T-helper 22 cell (primary cell): ENCODE results near the gene RNF157.
"Not testable (repeated sequence)": the region's sequence is repeated elsewhere in the genome, so short reads cannot be mapped to it uniquely, and the experiment has no call there.

Source experiments
- DNase-seq: peaks from one replicate; pipeline ENCODE4 v3.0.0-alpha.2; 2020; ENCODE audit warnings: low read depth

RNF157 gene

DNA sequence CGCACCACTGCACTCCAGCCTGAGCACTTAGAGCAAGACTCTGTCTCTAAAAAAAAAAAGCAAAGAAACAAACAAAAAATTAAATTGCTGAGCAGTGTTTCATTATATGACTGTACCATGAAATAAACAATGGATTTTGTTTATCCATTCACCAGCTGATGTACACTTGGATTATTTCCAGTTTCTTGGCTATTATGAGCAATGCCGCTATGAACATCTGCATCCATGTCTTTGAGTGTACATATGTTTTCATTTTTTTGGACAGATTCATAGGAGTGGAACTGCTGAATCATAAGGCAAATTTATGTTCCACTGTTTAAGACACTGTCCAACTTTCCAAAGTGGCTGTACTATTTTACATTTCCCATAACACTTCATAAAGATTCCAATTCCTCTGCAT is 8.0 kb downstream of the RNF157 start:
- DNase-seq: no peak

DNA sequence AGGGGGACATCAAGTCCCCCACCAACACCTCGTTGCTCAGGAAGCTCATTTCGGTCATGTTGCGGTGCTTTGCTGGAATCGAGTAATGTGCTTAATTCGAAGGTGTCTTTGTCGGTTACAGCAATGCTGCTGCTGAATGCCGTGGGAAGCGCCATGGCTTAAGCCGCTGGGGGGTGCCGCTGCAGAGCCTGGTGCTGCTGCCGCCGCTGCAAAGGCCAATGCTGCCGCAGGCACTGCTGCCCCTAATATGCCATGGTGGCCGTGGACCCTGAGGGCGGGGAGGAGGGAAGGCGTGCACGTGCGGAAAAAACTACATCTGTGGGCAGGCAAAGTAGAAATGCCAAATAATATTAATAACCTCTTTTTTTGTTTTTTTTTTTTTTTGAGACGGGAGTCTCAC is 13.5 kb downstream of the RNF157 start:
- DNase-seq: not testable (repeated sequence)

DNA sequence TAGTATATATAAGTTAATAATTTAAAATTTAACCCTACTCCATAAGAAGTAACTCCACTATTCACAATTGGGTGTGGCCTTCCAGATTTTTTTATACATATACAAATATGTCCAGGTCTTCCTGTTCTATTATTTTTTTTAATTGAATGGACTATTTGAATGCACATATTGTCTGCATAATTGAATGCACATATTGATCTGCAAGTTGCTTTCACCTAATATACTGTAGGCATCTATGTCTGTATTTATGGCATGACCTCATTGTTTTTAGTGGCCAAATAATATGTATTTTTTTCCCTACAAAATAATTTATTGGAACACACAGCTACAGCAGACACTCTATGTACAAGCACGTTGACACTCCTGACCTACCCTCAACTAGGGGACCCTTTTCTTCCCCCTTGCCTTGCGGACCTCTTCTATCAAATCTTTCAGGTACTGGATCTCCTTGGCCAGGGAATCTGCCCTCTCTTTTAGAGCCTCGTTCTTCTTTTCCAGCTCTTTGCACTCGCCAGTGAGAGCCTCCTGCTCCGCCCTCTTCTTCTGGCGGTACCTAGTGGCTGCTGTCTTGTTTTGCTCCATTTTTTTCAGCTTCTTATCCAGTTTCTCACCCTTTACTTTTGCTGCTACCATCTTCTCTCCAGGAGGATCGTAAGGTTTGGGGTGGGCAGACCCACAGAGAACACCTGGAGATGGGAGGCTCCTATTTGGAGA is 14.8 kb downstream of the RNF157 start:
- not testable (repeated sequence) for DNase-seq

DNA sequence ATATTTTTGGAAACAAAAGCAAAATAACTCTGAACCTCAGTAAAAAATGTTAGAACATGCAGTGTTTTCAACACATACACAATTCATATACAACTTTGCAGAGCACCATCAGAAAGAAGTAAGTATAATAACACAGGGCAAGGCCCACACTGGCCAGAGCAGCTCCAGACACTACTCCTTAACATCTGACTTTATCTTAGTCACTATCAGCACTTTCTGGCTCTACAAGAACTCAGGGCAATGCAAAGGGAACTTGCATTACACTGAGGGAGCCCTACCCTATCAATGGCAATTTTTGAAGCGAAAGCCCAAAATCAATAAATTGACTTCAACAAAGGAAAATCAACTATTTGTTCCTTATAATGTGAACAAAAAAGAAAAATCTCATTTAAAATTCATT is 16.5 kb downstream of the RNF157 start:
- DNase-seq: no peak

DNA sequence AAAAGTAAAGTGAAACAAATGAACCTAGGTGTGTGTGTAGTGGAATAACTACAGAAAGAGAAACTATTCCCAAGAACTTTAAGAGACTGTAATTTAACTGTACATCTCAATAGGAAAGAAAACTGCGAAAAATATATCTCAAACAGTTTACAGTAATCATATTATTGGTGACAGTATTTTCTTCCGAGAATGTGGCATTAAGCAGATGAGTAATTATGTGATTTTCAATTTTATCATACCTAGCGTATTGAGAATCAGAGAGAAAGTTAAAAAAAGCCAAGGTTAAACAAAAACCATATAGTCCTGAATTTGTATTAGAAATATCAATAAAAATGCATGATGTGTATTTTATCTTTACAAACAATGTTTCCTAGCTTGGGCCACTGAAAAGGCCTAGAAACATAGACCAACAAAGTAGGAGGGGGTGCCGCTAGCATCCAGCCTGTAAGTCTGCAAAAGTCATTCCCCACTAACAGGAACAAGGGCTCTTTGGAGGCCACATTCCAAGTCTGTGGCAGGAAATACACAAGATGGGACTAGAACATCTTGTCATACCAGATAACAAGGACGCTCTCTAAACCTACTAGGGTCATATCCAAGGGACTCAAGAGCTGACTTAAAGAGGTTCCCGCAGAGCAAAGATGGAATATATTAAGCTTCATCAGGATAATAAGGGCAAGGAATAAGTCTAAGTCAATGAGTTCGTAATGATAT is 20.5 kb downstream of the RNF157 start:
- DNase-seq: no peak

DNA sequence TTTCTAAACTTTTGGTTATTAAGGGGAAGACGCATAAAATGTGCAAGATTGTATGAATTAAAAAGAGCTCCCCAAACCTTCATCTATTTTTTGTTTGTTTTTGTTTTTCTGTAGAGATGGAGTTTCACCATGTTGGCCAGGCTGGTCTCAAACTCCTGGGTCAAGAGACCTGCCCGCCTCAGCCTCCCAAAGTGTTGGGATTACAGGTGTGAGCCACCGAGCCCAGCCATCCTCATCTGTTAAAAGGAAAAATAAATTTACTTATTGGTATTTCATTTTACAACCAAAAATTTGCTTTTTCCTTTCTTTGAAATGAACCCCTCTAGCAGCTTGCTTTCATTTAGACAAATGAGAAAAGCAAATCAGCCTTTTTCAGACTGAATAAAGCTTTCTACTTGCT is 23.2 kb downstream of the RNF157 start:
- DNase-seq: no peak

DNA sequence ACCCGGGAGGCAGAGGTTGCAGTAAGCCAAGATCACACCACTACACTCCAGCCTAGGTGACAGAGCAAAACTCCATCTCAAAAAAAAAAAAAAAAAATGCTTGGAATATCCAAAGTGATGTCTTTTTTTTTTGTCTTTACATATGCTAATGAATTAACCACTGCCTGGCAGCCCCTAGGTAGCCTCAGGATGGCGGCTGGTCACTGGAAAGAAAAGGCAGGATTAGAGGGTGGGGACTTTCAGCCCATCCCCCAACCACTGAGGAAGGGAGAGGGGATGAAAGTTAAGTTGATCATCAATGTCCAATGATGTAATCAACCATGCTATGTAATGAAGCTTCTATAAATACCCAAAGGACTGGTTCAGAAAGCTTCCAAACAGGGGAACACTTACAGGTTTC is 26.8 kb downstream of the RNF157 start:
- no peak for DNase-seq

DNA sequence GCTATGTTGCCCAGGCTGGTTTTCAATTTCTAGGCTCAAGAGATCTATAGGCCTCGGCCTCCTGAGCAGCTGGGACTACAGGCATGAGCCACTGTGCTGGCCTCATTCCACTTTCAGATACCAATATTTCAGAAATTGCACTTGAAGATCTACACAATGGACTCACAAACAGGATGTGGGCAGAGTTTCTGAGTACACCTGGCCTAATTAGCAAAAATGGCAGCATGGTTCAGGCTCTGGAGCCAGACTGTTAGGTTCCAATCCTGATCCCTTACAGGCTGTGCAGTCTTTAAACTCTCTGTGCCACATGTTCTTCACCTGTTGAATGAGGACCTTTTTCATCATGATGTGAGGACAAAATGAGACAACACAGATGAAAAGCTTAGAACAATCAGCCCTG is 32.2 kb downstream of the RNF157 start:
- no peak for DNase-seq

DNA sequence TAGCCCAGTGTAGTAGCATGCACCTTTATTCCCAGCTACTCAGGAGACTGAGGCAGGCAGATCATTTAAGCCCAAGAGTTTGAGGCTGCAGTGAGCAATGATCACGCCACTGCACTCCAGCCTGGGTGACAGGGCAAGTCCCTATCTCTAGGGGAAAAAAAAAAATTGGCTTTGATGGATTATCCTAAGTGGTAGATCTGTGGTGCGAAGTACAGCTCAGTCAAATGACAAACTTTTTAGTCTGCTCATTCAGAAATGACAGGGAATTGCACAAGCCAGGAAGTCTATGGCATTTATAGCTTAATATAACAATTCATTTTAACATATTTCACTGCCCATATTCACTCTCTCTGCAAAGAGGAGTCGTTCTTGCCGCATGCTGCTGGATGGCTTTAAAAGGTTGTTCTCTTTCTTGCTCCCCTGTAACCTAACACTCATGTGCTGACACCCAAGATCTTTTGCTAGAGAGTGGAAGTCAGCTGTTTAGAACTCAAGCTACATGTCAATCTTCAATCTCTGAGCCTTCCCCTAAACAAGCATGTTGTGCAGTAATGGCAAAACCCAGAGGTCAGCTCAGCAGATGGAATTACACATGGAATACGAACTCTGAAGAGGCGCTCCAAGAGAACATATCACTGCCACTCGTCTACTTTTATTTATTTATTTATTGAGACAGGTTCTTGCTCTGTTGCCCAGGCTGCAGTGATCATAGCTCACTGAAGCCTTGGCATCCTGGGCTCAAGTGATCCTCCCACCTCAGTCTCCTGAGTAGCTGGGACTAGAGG is 32.8 kb downstream of the RNF157 start:
- no peak for DNase-seq

DNA sequence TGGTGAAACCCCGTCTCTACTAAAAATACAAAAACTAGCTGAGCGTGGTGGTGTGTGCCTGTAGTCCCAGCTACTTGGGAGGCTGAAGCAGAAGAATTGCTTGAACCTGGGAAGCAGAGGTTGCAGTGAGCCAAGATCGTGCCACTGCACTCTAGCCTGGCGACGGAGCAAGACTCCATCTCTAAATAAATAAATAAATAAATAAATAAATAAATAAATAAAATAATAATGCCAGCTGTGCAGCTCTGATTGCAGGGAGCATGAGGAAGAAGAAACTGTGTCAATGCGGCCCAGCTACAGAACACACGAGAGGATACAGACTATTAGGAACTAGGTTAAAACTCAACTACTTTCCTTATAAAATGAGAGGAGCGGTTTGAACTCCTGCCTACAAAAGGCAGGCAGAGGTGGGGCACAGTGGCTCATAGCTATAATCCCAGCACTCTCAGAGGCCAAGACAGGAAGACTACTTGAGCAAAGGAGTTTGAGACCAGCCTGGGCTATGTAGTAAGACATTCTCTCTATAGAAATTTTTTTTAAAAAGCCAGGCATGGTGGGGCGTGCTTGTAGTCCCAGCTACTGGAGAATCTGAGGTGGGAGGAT is 34.6 kb downstream of the RNF157 start:
- DNase-seq: not testable (repeated sequence)

DNA sequence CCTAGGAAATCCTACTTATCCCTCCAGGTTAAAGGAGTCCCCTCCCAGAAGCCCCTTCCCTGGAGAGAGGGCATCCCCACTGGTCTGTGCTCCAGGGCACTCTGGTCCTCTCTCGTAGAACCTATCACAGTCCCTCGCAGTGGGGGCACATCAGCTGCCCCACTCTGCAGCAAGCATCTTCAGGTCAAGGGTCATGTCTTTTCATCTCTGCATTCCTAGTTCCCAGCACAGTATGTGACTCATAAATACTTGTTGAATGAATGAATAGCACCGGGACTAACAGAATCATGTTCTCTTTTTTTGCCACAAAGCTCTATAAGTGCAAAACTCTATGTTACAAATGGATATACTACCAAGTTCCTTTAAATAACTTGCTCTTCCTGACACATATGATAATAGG is 36.0 kb downstream of the RNF157 start:
- DNase-seq: no peak

DNA sequence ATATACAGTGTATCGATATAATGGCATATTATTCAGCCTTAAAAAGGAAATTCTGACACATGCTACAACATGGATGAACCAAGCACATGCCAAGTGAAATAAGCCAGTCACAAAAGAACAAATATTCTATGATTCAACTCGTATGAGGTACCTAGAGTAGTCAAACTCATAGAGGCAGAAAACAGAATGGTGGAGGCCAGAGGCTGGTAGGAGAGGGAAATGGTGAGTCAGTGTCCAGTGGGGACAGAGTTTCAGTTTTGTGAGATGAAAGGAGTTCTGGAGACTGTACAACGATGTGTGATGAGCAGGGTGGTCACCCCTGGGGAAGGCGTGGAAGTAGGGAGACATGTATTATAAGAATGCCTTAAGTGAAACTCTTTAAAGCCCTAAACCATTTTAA is 39.9 kb downstream of the RNF157 start:
- no peak for DNase-seq

DNA sequence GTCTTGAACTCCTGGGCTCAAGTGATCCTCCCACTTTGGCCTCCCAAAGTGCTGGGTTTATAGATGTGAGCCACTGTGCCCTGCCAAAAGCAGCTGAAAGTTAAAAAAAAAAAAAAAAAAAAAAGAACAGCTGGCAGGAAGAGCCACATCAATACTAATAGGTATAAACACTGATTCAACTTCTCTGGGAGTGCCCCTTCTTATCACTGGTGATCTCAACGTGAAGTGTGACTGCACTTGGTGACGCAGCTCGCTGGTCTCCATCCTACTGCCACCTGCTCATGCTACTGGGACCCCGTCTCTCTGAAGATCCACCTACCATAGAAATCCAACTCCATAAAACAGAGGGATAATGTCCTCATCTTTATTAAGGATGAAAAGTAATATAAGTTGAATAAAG is 40.8 kb downstream of the RNF157 start:
- peak; percentile 74 for DNase-seq

DNA sequence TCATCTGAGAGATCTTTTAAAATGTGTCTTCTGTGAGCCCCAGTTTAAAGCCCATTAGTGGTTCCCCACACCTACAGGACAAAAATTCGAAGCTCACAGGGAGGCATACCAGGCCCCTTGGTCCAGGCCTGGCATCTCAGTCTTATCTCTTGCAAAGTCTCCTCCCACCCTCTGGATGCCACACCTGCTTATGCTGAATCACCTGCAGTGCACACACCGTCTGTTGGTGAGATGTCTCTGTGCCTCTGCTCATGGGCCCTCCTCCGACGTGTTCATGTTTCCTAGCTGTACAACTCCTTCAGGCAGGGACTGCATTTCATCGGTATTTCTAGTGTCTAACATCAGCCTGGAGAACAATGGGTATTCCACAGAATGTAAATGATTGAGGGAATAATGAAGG is 41.6 kb downstream of the RNF157 start:
- no peak for DNase-seq

DNA sequence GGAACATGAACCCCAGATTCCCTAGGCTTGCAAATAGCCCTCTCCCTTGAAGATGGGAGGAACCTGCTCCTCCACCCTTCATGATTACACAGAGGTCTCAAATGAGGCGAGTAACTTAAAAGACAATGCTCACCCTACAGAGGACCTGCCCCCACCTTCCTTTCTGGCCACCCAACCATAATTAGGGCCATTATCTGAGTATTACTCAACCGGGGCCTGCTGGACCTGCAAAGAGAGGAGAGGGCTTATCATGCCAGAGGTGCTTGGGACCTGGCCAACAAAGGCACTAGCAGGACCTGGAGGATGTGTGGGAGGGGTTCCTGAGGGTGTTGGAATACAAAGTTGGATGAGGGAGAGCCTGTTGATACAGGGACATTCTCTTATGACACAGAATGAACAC is 42.4 kb downstream of the RNF157 start:
- DNase-seq: no peak

DNA sequence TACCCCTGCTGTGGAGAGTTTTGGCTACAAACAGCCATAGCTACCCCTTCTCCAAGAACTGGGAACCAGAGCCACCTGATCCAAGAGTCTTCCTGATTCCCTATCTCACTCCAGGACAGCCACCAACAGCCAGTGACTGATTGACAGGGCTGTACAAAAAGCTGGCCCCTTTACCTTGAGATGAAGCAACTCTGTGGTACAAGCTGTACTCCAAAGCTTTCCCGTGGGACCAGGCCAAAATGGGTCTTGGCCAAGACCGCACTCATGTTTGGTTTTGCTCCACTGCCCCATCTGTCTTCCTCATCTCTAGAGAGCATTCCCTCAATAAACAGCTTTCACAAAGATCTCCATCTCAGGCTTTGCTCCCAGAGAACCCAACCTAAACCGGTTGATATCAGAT is 43.6 kb downstream of the RNF157 start:
- no peak for DNase-seq

DNA sequence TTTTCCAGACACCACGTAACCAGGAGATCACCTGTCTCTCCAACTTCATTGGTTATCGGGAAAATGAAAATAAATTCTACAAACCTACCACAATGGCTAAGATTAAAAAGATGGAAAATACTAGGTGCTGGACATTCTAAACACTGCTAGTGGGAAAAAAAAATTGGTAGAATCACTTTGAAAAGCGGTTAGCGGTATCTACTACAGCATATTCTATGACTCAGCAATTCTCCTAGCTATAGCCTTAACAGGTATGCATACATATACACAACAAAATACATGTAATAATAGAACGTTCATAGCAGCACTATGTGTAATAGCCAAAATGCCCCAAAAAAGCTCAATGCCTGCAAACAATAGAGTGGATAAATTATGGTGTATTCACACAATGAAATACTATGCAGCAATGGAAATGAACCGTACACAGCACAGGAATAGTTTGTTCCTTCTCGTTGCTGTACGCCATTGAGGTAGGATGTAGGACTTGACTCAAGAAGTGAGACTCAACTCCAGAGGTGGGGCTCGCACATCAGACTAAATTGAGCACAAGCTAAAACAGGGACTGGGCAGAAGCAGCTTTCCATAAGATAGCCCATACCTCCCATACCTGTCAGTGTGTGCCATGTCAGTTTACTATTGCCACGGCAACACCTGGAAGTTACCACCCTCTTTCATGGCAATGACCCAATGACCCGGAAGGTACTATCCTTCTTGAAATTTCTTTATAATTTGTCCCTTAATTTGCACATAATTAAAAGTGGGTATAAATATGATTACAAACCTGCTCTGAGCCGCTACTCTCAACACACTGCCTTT is 44.8 kb downstream of the RNF157 start:
- DNase-seq: no peak

DNA sequence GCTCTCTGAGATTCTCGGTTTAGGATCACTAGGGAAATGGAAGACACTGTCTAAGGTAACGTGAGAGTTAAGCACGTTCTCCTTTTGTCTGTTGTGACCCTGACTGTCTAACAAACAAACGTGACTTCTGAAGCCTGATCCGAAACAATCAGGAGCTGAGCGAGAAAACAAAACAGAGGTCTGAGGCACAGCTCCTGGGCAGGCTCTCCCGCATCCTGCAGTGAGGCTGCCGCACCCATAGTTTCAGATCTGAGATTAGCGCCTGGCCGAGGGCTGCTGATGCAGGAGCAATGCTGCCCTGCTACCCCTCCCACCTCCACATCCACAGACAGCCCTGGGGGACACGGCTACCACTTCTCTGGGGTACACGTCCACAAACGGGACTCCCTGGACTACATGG is 46.7 kb downstream of the RNF157 start:
- no peak for DNase-seq

DNA sequence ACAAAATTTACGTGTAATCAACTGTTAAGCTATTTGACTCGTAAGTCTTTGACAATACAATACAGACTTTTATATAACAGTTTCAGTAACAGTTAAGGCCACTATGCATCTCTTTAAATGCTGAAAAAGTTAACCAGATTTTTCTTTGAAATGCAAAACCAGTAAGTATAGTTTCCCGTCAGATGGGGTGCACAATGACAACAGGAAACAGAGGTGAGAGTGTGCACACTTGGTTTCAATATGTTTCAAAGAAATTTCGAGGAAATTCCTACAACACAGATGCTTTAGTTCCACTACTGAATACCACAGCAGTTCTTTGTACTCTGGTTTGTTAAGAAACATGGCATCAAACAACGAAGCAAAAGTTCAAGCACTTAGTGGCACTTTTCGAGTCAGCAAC is 48.4 kb downstream of the RNF157 start:
- peak; percentile 37 for DNase-seq

DNA sequence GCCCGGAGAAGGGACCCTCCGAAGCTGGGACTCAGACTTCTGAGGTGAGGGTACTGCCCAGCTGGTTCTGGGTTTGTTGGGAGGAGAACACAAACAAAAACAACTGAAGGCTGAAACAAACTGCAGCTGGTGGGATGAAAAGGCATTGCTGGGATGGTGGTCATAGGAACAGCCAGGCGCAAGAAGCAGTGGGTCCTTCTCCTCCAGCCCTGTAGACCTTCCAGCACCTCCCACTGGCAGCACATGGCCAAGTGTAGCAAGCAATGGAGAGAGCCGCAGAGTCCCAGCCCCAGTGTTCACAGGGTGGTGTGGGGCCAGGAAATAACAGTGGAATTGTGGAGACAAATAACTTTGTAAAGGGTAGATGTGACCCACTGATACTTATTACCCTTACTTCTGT is 50.6 kb downstream of the RNF157 start:
- DNase-seq: no peak

DNA sequence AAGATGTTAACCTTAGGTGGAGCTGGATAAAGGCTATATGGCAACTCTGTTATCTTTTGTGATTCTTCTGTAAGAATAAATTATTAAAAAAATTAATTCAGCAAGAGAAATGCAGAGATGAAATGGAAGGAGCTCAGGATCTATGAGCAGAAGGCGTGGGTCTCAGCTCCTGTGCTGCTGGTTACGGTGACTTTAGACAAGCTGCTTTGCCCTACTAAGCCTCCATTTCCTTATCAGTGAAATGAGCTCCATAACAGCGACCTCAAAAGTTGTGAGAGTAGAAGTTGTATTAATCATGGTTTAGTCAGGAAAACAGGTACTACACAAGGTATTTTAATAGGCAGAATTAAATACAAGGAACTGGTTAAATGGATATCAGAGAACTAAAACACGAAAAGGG is 51.0 kb downstream of the RNF157 start:
- DNase-seq: no peak
